ENCODE measurements around the gene ZNRF1.

Gene ZNRF1

DNA sequence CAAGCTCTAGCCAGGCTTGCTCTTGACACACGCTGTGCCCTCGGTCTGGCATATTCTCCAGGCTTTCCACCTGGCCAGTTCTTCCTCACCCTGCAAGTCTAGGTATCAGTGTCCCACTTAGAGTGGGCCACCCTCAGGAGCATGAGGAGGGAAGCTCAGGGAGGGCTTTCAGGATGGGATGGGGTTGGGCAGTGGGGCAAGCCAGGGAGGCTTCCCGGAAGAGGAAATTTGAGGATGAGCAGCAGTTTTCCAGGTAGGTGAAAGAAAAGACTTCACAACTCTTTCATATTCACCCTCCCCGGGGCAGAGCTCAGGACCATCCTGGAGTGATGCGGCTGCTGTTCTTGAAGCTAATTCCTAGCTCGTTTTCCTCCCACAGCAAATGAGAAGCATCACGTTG lies 132.3 kb downstream of the ZNRF1 start:
- TF ChIP-seq, protein P1, sequence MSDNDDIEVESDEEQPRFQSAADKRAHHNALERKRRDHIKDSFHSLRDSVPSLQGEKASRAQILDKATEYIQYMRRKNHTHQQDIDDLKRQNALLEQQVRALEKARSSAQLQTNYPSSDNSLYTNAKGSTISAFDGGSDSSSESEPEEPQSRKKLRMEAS (IDR thresholded peaks at IDR 0.05; ENCODE audit: low read depth, low read length), result no peak
- TF ChIP-seq, protein P2, sequence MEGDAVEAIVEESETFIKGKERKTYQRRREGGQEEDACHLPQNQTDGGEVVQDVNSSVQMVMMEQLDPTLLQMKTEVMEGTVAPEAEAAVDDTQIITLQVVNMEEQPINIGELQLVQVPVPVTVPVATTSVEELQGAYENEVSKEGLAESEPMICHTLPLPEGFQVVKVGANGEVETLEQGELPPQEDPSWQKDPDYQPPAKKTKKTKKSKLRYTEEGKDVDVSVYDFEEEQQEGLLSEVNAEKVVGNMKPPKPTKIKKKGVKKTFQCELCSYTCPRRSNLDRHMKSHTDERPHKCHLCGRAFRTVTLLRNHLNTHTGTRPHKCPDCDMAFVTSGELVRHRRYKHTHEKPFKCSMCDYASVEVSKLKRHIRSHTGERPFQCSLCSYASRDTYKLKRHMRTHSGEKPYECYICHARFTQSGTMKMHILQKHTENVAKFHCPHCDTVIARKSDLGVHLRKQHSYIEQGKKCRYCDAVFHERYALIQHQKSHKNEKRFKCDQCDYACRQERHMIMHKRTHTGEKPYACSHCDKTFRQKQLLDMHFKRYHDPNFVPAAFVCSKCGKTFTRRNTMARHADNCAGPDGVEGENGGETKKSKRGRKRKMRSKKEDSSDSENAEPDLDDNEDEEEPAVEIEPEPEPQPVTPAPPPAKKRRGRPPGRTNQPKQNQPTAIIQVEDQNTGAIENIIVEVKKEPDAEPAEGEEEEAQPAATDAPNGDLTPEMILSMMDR (IDR thresholded peaks at IDR 0.05; ENCODE audit: low read depth, low read length), result no peak
- no peak for TF ChIP-seq MYC (IDR thresholded peaks at IDR 0.05; ENCODE audit: low read depth, low read length)
- no peak for TF ChIP-seq POLR2A (IDR thresholded peaks at IDR 0.05; ENCODE audit: extremely low read depth, insufficient read length)
- H3K4me3 ChIP-seq (ENCODE audit: low read depth, low read length), result no peak overlapping the region
- DNase-seq (ENCODE audit: low read depth), result no peak

DNA sequence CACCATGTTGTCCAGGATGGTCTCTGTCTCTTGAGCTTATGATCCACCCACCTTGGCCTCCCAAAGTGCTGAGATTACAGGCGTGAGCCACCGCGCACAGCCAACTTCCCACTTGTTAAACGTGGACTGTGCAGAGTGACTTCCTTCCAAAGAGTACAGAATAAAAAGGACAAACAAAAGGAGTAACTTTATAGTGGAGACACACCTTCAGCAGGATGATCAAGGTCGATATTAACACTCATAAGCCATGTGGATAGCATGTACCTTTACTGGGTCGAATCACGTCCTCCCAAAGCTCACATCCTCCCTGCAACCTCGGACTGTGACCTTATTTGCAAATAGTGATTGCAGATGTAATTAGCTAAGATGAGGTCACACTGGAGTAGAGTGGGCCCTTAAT lies 139.4 kb downstream of the ZNRF1 start:
- DNase-seq (ENCODE audit: low read depth), result no peak
- H3K4me3 ChIP-seq (ENCODE audit: low read depth, low read length), result no peak overlapping the region
- TF ChIP-seq POLR2A (IDR thresholded peaks at IDR 0.05; ENCODE audit: extremely low read depth, insufficient read length) (no peak), MYC (IDR thresholded peaks at IDR 0.05; ENCODE audit: low read depth, low read length) (no peak)
- TF ChIP-seq, protein P1 (IDR thresholded peaks at IDR 0.05; ENCODE audit: low read depth, low read length), result no peak
- TF ChIP-seq, protein P2 (IDR thresholded peaks at IDR 0.05; ENCODE audit: low read depth, low read length), result no peak

DNA sequence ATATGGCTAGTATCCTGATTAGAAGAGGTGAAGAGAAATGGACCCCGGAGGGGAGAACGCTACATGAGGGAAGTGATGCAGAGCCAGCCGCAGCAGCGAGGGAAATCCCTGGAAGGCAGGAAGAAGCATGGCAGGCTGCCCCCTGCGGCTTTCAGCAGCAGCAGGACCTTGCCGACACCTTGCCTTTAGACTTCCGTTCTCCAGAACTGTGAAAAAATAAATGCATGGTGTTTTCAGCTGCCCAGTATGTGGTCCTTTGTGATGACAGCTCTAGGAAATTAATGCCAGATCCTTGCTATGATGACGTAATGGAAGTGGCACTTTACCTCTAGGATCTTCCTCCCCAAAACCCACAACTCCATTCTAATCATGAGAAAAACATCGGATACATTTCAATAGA lies 139.8 kb downstream of the ZNRF1 start:
- DNase-seq (ENCODE audit: low read depth), result no peak
- TF ChIP-seq POLR2A (IDR thresholded peaks at IDR 0.05; ENCODE audit: extremely low read depth, insufficient read length), result no peak
- TF ChIP-seq MYC (IDR thresholded peaks at IDR 0.05; ENCODE audit: low read depth, low read length), result no peak
- TF ChIP-seq, protein P2 (IDR thresholded peaks at IDR 0.05; ENCODE audit: low read depth, low read length), result no peak
- TF ChIP-seq, protein P1 (IDR thresholded peaks at IDR 0.05; ENCODE audit: low read depth, low read length), result no peak
- H3K4me3 ChIP-seq (ENCODE audit: low read depth, low read length), result no peak overlapping the region

DNA sequence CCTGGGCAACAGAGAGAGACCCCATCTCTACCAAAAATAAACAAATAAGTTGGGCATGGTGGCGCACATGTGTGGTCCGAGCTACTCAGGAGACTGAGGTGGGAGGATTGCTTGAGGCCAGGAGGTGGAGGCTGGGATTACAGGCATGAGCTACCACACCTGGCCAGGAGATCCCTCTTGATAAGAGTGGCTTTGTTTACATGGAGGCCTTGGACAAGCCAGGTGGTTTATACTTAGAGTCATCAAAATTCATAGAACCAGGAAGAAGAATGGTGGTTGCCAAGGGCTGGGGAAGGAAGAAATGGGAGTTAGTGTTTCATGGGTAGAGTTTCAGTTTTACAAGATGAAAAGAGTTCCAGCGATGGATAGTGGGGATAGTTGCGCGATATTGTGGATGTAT lies 140.7 kb downstream of the ZNRF1 start:
- TF ChIP-seq, protein P1 (IDR thresholded peaks at IDR 0.05; ENCODE audit: low read depth, low read length), result no peak
- TF ChIP-seq POLR2A (IDR thresholded peaks at IDR 0.05; ENCODE audit: extremely low read depth, insufficient read length), result no peak
- TF ChIP-seq, protein P2 (IDR thresholded peaks at IDR 0.05; ENCODE audit: low read depth, low read length), result no peak
- TF ChIP-seq MYC (IDR thresholded peaks at IDR 0.05; ENCODE audit: low read depth, low read length), result no peak
- no peak for DNase-seq (ENCODE audit: low read depth)
- no peak overlapping the region for H3K4me3 ChIP-seq (ENCODE audit: low read depth, low read length)

DNA sequence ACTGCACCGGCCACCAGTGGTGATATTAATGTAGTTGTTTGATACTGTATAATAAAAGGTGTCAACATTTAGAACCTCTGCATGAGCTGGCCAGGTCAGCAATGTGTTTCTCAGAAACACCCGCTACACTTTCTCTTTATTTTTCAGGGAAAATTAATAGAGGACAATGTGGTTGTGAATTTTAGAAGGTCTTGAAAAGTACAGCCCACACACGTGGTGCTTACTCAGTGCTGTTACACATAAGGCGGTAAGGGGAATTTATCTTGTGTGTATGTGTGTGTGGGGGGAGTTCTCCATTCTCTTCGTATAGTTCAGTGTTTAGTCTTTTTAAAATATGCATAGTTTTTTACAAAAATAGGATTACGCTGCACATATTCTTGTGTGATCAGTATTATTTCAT lies 145.1 kb downstream of the ZNRF1 start:
- no peak for DNase-seq (ENCODE audit: low read depth)
- H3K4me3 ChIP-seq (ENCODE audit: low read depth, low read length), result no peak overlapping the region
- TF ChIP-seq, protein P1 (IDR thresholded peaks at IDR 0.05; ENCODE audit: low read depth, low read length), result no peak
- TF ChIP-seq POLR2A (IDR thresholded peaks at IDR 0.05; ENCODE audit: extremely low read depth, insufficient read length), result no peak
- no peak for TF ChIP-seq MYC (IDR thresholded peaks at IDR 0.05; ENCODE audit: low read depth, low read length)
- TF ChIP-seq, protein P2 (IDR thresholded peaks at IDR 0.05; ENCODE audit: low read depth, low read length), result no peak

DNA sequence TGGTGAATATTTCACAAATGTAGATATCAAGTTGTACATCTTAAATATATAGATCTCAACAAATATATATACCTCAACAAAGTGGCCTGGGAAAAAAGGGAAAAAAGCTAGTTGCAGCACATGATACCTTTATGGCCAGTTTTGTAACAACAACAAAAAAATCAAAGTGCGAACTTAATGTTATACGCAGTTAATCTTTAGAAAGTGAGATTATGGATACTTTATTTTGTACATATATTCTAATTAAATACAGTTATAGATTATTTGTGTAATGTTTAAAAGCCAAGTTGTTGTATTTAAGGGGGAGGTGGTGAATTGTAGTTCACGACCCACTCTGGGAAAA lies 149.1 kb downstream of the ZNRF1 start:
- DNase-seq (ENCODE audit: low read depth), result no peak
- peak overlapping the region; percentile 35 for H3K4me3 ChIP-seq (ENCODE audit: low read depth, low read length)
- TF ChIP-seq, protein P2 (IDR thresholded peaks at IDR 0.05; ENCODE audit: low read depth, low read length), result no peak
- no peak for TF ChIP-seq MYC (IDR thresholded peaks at IDR 0.05; ENCODE audit: low read depth, low read length)
